ENCODE results near the gene AEN.
A peak's percentile ranks its signal among the peaks of the same experiment; 100 is the strongest.

Gene AEN, protein sequence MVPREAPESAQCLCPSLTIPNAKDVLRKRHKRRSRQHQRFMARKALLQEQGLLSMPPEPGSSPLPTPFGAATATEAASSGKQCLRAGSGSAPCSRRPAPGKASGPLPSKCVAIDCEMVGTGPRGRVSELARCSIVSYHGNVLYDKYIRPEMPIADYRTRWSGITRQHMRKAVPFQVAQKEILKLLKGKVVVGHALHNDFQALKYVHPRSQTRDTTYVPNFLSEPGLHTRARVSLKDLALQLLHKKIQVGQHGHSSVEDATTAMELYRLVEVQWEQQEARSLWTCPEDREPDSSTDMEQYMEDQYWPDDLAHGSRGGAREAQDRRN

DNA sequence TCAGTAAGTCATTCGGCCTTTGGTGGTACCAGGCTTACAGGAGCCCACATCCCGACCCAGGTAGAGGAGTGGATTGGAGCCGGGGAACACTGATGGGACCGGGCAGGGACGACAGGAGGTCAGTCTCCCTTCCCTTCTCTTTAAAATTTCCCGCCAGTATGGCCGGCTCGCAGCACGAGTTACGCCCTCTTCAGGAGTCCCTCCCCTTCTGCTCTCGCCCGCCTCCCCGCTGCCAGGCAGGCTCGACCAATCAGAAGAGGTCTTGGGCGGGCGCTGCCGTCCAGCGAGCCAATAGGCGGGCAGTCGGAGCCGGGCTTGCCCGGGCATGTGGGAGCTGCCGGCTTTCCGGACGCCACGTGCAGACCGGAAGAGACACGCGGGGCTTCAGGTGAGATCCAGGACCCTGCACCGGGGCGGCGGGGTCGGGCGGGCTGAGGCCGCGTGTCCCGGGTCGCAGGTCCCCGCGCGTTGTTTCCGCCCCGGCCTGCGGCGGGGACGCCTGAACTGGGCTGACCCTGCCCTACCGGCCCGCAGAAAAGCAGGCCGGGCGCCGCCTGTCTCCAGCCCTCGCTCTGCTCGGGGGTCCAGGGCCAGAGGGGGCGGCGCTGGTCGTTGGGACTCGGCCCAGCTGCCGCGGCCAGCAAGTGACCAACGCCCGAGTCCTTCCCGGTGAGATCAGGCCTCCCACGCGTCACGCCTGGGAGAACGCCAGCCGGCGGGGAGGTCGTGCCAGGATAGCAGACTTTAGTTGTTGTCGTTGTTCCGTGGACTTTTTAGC is at the start of gene AEN:
AEN (plus strand) TSS at position 346 of the 778 bp plus-strand sequence. CDS start 4,870 bp downstream, outside the sequence.
- peak; percentile 76 to 85 for DNase-seq

DNA sequence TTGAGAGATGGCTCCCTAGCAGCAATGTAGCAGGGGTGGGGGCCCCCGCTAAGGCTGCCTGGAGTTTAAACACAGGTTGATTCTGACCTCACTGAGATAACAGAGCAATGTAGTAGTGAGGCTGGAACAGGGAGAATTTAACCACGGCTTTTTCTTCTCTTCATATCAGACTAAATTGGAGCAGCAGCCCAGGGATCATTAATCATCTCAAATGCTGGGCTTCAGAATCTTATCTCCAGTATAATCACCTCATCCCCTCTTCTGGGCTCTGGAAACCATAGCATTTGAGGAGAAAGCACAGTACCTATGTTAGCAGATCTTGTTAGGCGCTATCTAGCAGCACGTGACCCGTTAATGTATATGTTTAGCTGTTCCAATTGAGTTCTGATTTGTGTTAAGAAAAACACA is 49.3 kb upstream of the AEN start:
- no peak for DNase-seq

DNA sequence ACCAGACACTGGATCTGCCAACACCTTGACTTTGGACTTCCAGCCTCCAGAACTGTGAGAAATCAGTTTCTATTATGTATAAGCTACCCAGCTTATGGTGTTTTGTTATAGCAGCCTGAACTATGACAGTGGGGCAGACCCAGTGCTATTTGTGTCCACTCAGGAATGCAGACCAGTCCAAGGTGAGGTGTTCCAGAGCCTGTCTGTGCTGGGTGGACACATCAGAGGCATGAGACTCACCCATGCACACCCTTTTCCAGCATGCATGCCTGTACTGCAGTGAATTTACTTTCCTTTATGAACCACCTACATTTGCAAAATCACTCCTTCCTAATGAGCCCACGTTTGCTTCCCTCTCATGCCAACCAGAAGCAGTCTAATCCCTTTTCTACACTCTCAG is 47.1 kb upstream of the AEN start:
- no peak for DNase-seq

DNA sequence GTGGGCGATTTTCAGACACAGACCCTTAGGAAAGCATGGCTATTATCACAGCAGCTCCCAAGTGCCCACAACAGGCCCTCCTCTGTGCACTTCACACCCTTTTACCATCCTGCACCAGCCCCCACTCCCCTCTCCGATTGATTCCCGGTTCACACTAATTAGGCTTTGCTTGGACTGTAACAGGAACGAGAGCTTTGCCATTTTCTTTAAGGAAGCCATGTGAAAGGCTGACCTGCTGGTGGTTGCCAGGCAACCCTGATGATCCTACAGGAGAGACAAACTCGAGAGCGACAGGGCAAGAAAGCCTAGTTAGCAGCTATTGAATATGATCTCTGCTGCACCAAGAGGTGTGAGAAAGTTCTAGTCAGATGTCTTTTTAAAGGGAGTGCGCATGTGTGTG is 46.5 kb upstream of the AEN start:
- DNase-seq: no peak

DNA sequence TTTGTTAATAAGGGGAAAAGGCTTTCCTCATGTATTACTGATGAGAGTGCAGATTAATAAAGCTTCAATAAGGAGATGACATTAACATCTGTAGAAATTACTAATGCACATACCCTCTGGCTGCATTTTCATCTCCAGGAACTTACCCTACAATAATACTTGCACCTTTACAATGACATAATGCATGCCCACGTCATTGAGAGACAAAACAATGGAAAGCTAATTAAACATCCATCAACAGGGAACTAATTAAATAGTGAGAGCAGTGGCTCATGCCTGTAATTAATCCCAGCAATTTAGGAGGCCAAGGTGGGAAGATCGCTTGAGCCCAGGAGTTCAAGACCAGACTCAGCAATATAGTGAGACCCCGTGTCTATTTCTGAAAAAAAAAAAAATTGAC is 41.8 kb upstream of the AEN start:
- DNase-seq: no peak

DNA sequence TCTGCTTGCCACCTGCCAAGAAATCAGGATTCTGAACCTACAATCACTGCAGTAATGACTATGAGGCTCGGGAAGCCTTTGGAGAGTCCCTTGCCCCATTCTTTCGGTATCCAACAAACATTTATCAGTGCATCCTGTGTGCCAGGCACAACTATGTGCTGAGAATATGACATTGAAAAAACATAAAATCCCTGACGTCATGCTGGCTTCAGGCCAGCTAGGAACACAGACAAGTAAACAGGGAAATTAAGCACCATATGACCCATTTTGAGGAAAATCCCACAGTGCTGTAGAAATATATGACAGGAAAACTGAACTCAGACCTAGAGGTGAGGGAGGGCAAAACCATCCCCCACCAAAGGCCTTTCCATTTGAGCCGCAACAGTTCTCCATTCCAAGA is 40.6 kb upstream of the AEN start:
- DNase-seq: no peak

DNA sequence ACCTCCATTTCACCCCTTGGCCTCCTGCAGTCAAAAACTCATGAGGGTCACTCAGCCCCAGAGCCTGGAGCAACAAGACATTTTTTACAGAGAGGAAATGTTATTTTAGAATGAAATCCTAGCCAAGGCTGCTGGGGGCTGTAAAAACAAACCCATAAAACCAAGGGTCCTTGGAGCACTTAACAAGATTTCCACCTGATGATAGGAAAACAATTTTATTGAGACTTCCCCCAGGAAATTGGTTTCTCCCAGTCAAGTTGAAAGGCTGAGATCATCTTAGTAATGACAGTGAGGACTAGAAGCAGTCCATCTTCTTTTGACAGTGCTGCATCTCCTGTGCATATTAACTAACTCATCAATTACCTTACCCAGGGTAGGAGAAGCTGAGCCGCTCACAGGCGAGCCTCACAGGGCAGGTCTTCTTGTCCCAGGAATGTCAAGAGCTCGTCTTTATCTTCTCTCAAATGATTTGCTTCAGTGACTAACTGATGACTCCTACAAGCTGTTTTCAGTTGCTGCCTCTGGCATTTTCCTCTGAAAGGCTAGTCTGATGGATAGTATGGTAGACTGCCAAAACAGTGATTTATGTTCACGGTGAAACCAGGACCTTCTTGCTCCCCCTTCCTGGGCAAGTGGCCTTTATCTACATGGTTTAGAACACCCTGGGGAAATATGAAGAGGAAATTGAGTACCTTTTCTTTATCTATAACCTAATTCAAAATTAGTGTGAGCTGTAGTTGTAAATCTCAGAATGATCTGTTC is 34.6 kb upstream of the AEN start:
- no peak for DNase-seq

DNA sequence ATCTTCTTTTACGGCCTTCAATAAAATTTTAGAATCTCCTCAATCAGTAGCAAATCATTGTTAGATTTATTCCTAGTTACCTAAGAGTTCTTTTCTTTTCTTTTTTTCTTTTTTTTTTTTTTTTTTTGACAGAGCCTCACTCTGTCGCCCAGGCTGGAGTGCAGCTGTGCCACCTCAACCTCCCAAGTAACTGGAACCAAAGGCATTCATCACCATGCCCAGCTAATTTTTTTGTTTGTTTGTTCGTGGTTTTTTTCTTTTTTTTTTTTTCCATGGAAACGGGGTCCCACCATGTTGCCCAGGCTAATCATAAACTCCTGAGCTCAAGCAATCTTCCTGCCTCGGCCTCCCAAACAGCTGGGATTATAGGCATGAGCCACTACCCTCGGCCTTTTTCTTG is 30.4 kb upstream of the AEN start:
- DNase-seq: no peak

DNA sequence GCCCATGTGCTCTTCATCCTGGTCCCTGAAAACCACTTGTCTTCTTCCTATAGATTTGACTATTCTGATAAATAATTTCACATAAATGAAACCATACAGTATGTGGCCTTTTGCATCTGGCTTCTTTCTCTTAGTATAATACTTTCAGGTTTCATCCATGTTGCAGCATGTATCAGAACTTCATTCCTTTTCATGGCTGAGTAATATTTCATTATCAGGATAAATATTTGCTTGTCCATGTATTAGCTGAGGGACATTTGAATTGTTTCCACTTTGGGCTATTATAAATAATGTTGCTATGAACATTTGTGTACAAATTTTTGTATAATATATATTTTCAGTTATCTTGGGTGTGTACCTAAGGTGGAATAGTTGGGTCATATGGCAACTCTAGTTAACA is 29.8 kb upstream of the AEN start:
- DNase-seq: no peak

DNA sequence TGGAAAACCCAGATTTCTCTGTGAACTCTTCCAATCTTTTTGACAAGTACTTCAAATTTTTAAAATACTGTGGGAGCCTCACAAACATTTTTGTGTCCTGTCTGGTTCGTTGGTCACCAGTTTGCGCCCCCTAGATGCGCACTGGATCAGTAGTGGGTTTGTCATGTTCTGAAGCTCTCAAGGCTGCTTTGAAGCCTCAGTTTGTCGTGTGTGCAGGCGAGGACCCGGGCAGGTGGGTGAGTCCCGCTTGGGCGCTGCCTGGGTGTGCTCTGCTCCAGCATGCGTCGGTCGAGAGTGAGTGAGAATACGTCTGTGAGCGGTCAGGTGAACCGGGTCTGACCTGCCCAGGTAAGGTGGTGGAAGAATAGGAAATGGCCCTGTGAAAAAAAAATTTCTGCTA is 17.3 kb upstream of the AEN start:
- no peak for DNase-seq

DNA sequence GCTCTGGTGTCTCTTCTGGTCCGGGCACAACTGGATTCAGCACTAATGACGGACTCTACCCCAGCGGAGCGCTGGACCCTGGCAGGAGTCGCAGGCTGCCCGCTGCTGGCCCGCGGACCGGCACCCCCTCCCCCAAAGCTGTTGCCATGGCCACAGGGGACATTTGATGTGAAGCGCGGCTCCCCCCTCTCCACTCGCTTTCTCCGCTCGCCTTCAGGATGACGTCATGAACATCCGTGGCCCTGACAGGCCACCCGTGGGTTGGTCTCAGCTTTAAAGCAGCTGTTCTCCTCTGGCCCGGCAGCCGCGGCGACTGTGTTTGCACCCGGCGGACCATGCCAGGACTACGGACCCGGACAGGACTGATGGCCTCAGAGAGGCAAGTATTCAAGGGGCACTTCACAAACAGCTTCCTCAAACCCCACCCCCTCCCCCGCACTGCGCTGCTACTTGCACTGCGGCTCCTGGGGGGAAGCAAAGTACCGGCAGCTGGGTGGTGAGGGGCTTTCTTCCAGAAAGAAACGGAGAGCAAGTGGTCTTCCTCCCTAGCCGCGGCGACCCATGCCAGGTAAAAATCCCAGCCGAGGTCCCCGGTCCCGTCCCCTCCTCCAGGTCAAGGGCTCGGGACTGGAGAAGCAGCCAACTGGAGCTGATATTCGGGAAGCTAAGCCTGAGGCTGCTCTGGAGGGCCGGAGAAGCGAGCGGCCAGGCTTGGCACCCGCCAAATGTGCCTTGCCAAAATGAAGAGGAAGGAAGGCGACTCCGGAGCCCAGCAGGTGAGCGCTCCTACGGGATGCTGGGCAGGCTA is 16.6 kb upstream of the AEN start:
- no peak for DNase-seq

DNA sequence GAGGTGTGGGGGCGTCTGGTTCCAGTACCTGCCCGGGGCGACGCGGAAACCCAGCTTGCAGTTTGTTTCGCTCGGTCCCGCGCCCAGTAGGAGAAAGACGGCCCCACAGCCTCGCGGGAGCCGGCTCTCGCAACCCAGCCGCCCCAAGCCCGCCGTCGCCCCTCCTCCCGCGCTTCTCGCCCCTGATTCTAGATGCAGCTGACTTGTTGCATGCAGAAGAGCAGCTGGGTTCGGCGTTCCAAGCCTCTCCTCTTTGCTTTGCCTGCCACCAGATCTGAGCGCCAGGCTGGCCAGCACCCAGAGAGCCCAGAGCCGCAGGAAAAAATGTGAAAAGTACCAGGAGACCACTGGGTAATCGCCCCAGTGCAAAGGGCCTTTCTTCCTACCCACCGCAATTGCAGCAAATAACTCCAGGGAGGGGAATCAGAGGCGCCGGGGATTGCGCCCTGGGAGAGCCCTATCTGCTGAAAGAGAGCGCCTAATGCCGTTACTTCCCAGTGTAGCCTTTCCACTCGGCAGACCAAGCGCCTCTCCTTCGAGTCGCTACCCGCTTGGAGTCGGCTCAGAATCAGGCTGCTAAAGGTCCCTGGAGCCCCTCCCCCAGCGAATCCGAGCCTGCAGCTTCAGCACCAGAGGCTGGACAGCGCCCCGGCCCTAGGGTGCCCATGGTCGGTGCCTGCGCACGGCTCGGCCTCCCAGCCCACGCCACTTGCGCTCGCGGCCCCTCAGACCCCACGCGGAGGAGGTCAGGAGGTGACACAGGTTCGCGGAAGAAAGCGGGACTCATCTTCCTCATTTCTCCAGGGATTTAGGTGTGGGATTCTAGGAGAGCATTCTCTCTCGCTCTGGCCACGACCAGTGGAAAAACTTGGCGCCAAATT is 15.7 kb upstream of the AEN start:
- DNase-seq: no peak

DNA sequence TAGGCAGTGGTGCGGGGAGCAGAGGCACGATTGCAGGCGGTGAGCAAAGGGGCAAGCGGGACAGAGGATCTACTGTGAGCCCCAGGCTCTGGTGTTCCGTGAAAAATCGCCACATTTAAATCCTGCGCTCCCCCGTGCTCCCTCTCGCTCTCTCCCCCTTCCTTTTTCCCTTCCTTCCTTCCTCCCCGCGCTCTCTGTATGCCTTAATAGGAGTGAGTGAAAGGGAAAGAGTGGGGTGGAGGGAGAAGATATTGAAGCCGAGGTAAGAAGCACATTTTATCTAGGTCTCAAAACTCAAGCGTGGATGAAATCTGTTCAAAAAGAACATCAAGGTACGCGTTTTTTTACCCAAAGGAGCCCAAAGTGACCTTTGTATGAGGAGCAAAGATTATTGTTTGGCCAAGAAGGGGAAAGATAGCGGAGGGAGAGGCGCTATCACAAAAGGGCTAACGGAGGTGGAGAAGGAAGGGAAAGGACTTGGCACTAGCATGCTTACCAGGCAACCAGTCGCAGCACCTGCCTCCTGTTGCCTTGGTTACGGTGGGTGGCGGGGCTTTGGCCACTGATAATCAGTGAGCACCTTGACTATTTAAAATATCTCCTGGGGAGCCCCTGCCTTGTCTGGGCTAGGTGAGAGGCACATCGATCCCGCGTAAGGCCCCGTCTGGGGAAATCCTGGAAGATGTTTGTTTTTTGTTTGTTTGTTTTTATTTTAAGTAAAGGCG is 14.9 kb upstream of the AEN start:
- no peak for DNase-seq

DNA sequence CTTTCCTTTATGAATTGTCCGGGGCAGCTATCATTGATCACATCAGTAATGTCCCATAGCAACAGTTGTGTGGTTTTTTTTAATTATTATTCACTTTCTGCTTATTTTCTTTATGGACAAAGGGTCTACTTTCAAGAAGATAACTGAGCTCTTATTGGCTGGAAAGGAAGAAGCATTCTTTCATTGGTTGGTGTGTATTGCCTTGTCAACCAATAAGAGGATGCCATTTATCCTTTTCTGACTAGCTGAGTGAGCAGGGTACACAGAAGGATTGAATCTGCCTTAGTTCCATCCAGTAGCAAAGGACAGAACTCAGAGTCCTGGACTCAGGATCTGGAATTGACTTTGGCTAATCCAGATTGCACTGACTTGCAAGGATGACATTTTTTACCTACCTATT is 13.2 kb upstream of the AEN start:
- no peak for DNase-seq

DNA sequence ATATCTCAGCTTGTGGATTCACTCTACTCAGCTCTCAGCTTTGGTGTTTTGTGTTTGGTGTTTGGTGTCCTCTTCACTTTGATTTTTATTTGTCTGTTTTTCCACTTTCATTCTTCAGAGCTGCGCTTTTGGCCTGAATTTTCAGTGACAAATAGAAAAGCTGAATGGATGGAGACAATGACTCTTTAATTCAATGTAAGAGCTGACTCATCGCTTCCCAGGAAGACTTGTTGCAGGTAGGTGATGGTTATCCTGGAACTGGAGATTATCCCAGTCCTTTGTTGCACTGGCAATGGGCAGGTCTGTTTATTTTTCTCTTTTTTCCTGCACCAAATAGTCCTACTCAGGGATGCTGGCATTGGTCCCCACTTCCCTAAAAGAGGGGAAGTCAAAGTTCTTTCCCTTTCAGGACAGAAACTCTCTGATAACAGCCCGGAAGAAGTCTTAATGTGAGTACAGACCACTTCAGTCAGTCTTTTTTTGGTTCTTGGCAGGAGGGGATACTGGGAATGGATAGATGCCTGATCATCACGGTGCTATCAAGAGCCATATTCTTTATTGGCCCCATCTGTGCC is 12.4 kb upstream of the AEN start:
- DNase-seq: no peak

DNA sequence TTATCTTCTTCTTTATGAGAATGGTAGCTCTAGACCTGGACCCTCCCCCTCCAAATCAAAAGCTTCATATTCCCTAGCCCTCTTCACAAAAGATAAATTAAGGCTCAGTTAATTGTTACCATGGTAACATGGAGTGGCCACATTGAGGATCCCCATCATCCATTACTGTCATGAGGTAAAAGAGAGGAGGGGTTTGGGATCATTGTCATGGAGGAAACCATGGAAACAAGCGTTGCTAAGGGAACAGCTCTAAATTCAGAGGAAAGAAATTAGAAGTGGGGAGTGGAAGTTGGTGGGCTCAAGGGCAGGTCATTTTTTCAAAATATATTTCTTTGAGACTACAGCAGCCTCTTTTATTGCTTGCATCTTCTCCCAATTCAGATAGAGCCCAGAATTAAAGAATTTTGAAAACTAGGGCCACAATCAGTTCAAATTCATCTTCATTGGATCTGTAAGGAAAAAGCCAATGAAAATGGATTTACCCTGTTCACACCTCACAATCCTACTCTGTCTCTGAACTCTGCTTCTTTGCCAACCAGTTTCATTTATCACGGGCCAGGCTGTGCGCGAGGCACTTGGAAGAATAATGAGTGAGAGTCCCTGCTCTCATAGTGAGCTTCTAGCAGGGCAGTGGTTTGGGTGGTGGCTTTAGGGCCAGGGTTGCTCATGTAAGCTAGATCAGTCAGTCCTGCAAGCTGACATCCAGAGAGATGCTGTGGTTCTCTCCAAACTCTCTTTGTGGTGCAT is 11.6 kb upstream of the AEN start:
- no peak for DNase-seq

DNA sequence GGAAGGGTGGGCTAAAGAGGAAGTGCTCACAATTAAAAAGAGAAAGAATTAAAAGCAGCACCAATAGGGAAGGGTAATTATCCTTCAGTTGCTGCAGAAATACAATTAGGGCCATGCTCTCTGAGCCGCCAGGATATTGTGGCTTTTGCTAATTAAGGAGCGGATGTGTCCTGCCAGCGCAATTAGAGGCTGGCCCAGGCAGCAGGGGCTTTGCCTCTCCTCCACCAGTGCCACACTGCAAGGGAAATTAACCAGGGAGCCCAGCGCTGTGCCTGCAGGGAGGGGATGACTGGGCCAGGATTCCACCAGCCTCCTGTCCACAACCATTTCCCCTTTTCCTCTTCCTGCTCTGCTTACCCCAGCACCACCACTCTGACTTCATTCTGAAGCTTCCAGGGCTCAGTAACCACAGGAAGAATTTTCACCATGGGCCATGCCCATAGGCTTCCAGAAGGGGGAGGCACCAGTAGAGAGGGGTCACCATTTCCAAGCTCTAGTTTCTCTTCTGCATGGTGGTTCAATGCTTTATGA is 10.4 kb upstream of the AEN start:
- no peak for DNase-seq

DNA sequence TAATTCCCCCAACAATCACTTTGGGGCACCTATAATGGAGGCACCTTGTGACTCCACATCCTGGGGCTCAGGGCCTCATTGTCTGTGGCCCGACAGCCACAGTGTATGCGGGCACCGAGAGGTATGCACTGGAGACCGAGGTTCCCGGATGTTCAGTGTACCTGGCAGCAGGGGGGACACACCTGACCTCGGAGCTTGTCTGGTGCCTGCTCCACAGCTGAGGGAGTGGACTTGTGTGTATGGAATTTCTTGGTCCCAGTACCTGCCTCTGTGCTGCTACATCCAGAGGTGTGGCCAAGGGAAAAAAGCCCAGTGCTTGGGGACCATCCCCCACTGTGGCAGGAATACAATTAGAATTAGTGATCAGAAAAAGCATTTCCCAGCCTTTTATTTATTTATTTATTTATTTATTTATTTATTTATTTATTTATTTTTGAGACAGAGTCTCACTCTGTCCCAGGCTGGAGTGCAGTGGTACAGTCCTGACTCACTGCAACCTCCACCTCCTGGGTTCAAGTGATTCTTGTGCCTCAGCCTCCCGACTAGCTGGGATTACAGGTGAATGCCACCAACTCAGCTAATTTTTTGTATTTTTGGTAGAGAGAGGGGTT is 8.8 kb upstream of the AEN start:
- DNase-seq: no peak

All from bone marrow (tissue), 2 donors.